Fibroblast of skin of back (primary cell): ENCODE data around the gene CDC42SE1.

Experiments
- DNase-seq: peaks from one replicate; pipeline ENCODE4 v3.0.0-alpha.2; 2013

CDC42SE1 gene

DNA sequence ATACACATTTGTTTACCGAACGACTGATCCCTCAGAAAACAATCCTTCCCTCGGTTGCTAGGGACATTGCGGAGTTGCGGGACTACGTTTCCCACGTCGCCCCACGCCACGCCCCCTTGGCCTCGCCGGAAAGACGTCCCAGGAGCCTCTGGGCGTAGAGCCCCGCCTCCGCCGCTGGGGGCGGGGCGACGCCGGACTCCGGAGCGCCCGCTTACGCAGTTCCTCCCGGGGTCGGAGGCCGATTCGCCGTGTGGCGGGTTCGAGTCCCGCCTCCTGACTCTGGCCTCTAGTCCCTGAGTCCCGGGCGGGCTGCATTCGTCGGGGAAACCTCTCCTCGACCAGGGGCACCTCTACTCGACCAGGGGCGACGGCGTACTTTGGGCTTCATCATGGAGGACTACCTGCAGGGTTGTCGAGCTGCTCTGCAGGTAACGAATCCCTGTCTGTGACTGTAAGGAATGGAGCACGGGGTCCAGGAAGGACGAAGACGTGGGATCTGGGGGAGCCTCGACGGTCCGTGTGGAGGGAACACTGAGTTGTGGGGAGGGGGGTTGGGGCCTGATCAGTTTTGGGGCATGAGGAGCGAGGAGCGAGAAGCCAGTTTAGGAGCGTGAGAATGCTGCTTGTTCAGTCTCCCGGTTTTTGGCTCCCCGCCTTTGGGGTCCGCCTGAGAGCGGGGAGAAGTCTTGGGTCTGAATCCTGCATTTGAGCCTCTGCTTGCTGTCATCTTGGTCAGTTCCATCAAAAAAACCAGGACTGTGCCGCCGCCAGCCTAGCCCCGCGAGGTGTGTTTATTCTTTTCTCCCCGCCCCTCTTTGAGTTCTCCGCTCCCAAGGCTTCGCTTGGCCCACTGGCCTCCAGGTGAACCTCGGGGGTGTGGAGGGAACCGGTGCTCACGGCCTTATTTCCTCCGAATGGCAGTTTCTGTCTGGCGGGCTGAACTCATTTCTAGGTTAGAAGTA is 50.9 kb downstream of the CDC42SE1 start, which contains the start of gene PRUNE1:
Gene PRUNE1, plus strand, starts transcription at position 206 of the 962 bp plus-strand sequence. Its CDS starts 184 bp downstream, at position 390.
- DNase-seq: peak; percentile 94

DNA sequence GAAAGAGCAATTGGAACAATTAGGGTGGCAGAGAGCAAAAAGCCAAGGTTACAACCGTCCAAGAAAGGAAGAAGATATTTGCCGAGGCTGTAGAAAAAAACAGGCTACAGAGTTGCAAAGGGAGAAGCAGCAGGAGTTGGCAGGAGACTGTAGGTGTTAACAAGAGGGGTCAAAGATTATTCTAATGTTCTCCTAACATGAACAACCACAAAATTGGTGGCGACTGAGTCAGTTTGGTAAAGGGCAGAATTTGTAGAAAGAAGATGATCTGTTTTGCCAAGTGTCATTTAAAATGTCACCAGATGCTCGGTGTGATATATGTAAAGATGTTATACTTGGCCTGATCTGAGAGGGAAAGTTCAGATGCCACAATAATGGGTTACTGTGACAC is 51.6 kb downstream of the CDC42SE1 start:
- DNase-seq: no peak

DNA sequence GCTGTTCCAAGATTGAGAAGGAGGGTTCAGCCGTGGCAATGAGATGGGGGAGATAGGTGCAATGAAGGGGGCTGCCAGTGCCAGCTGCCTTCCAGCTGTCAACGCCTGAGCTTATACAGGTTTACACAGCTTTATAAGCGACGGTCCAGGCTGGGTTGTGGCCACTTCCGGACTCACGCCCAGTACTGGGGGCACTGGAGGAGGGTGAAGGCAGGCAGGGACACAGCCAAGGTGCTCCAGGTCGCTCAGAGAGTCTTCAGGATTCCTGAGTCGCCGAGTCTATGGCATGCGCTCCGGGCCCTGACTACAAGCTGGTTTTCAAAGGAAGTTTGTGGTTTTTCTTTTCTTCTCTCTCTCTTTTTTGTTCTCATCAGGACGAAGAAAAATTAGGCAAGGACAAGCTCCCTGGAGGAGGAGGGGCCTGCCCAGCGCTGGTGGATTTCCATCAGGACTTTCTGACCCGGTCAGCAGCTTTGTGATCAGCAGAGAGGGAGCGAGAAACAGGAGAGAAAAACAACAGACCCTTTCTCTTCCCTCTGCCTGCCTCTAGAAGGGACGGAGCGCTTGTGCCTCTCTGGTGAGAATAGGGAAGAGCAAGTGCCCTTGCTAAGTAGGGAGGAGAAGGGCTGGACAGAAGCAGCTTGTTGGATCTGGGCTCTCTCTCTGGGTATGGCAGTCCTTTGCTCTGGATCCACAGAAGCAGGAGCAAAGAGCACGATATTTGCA is 52.9 kb downstream of the CDC42SE1 start, which contains the start of gene MINDY1:
Gene MINDY1, minus strand, starts transcription at position 576 of the 726 bp plus-strand sequence. CDS start 4,285 bp downstream, outside the sequence.
- DNase-seq: peak; percentile 86

DNA sequence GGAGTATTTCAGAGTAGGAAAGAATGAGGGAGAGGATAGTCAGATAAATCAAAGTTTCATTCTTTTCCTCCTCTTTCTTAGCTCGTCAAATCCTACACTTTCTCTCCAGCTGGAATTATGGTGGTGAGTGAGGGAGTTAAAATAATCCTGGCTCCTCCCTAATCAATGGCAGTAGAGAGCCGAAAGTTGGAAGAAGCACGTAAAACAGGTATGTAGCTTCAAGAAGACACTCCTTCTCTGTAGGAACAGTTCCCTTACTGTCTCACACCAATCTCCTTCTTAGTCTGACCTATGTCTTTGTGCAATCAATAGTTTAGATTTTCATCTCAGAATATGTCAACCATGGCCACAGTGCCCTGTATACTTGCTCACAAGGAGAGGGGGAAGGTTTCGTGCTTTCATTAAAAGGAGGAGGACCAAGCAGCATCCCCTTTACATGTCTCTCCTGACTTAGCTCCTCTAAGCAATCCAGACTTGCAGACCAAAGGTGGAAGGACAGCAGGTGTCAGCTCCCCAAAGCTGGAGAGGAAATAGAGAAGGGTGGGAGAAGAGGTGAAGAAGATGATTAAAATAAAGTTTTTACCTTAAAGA is 53.6 kb downstream of the CDC42SE1 start:
- no peak for DNase-seq

DNA sequence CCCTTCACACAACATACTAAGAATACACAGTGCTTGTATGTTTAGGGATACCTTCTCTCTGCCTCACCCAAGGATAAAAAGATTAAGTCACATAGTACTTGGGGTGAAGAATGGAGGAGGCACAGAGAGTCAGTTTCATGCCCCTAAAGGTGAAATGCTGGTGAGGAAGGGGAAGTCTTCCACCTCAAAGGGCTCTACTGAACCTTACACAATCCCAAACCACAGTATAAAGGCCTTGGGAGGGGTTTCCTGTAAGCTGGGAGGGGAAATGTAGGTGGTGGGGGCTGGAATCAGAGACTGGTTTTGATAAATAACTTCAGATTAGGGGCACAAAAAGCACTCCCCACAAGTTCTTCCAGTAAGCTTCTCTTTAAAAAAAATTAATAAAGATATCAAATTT is 56.2 kb downstream of the CDC42SE1 start:
- DNase-seq: no peak

DNA sequence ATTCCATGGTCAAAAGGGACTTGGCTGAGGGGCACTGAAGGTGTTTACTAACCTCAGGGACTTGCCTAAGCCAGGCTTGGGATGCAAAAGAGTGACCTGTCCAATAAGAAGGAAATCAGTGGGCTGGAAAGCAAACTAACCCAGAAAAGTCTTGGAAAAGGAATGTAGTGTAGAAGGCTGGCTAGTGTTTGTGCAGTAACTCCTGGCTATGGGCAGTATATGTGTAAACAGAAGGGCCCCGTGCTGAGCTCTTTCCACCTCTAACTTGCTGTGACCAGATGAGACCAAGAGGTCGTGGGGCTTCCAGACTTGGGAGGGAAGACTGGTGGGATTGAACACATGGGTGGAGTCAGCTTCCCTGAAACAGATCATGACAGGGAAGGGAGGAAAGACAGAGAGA is 56.8 kb downstream of the CDC42SE1 start:
- no peak for DNase-seq

DNA sequence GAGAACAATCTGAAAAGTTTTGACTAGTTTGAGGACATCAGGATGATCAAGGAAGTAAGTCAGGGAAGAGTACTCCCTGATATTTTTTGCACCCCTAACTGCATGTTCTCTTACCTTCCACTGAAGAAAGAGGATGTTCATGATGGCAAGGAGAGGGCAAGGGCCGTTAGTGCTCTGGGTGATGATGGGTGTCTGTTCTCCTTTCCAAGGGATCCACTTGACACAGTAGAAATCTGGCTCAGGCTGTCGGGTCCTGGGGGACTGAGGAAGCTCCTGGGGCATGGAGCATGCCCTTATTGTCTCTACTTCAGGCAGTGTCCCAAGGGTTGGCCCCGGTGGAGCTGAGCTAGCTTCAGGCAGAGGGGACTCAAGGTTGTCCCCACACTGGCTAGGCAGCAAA is 57.4 kb downstream of the CDC42SE1 start:
- no peak for DNase-seq

DNA sequence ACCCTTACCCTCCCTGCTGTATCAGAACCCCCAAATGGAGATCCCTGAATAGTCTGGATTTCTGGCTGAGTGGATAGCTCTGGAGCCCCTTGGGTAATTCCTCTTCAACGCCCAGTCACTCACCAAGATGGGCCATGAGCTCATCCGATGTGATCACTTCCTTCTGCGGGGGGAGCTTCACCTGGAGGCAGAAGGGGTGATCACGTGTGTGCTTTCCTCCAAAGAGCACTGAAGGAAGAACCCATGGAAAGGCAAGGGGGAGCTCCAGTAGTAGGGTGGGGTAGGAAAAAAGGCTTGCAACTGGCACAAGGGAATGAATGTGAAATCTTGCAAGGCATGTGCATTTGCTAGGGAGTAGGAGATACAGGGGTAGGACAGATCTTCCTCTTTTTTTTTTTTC is 57.8 kb downstream of the CDC42SE1 start:
- no peak for DNase-seq
